HS-5 (cell line): ENCODE data around the gene RAB42.
A peak's percentile ranks its signal among the peaks of the same experiment; 100 is the strongest.
"Not testable (repeated sequence)": the region's sequence is repeated elsewhere in the genome, so short reads cannot be mapped to it uniquely, and the experiment has no call there.

Source experiments
- DNase-seq: peaks from one replicate; pipeline ENCODE4 v3.0.0-alpha.2; 2012; ENCODE audit warnings: low read depth

RAB42 gene

GRCh38 chr1:28586585-28587391 lies 5.3 kb upstream of the RAB42 start:
- DNase-seq: not testable (repeated sequence)

GRCh38 chr1:28592321-28593071 lies 431 bp downstream of the RAB42 start:
- no peak for DNase-seq

- not testable (repeated sequence) for DNase-seq
Observed at GRCh38 chr1:28593988-28594356, 1.9 kb downstream of the RAB42 start.

- not testable (repeated sequence) for DNase-seq
Observed at GRCh38 chr1:28594686-28595411, 2.8 kb downstream of the RAB42 start.

GRCh38 chr1:28595412-28596191 lies 3.5 kb downstream of the RAB42 start:
- DNase-seq: no peak

GRCh38 chr1:28596276-28596675 lies 4.2 kb downstream of the RAB42 start:
- not testable (repeated sequence) for DNase-seq

- DNase-seq: peak; percentile 86
Observed at GRCh38 chr1:28601696-28602095, 9.6 kb downstream of the RAB42 start.

GRCh38 chr1:28602536-28603439 lies 10.7 kb downstream of the RAB42 start:
- DNase-seq: peak; percentile 66

GRCh38 chr1:28604411-28604810 lies 12.3 kb downstream of the RAB42 start:
- no peak for DNase-seq

- no peak for DNase-seq
Observed at GRCh38 chr1:28604962-28605361, 12.9 kb downstream of the RAB42 start.

- no peak for DNase-seq
Observed at GRCh38 chr1:28606771-28607170, 14.7 kb downstream of the RAB42 start.

- no peak for DNase-seq
Observed at GRCh38 chr1:28613175-28613574, 21.1 kb downstream of the RAB42 start.

- DNase-seq: no peak
Observed at GRCh38 chr1:28631713-28632112, 39.6 kb downstream of the RAB42 start.

GRCh38 chr1:28632560-28632959 lies 40.5 kb downstream of the RAB42 start:
- no peak for DNase-seq

- DNase-seq: no peak
Observed at GRCh38 chr1:28640766-28641165, 48.7 kb downstream of the RAB42 start.

- no peak for DNase-seq
Observed at GRCh38 chr1:28642056-28642846, 50.2 kb downstream of the RAB42 start.

GRCh38 chr1:28642847-28643635 lies 51.0 kb downstream of the RAB42 start, which contains the start of gene TAF12:
Gene TAF12 (minus strand): TSS chr1:28643067. CDS start chr1:28622081, 20,986 bp downstream.
- DNase-seq: peak; percentile 83

GRCh38 chr1:28644494-28644893 lies 52.4 kb downstream of the RAB42 start:
- no peak for DNase-seq
